Erythroblast (primary cell): Measurements from ENCODE around the gene ALDH1A2.

Experiments used
- GATA1 ChIP-seq: IDR thresholded peaks from 2 replicates; pipeline ENCODE4 v1.6.1; 2011; ENCODE audit warnings: low read depth, mild to moderate bottlenecking, control low read depth, low read length, moderate library complexity
- POLR2A ChIP-seq: IDR thresholded peaks from 2 replicates; pipeline ENCODE4 v1.6.1; 2011; ENCODE audit warnings: mild to moderate bottlenecking, low read length

GRCh38 chr15:58058073-58058472 is 7.4 kb downstream of the ALDH1A2 start:
- TF ChIP-seq POLR2A (no peak), GATA1 (no peak)
